HUES48 (cell line): ENCODE results near the gene CRYGB.

ENCODE experiments used
- H3K27ac ChIP-seq: one replicate; pipeline ENCODE4 v1.7.0; 2013; ENCODE audit warnings: low read depth, low read length, inconsistent platforms
- H3K27me3 ChIP-seq: 2 replicates; pipeline ENCODE4 v1.6.1; 2013; ENCODE audit warnings: mild to moderate bottlenecking, low read length; ENCODE audit not compliant: control insufficient read depth, insufficient read depth
- H3K36me3 ChIP-seq: 2 replicates; pipeline ENCODE4 v1.6.1; 2013; ENCODE audit warnings: low read length; ENCODE audit not compliant: control insufficient read depth, insufficient read depth
- H3K4me1 ChIP-seq: 2 replicates; pipeline ENCODE4 v1.6.1; 2013; ENCODE audit warnings: mild to moderate bottlenecking, low read length; ENCODE audit not compliant: control insufficient read depth, insufficient read depth
- H3K4me3 ChIP-seq: 2 replicates; pipeline ENCODE4 v1.5.1; 2013; ENCODE audit warnings: mild to moderate bottlenecking, low read depth, low read length
- H3K9ac ChIP-seq: 2 replicates; pipeline ENCODE4 v1.6.1; 2013; ENCODE audit warnings: mild to moderate bottlenecking, low read depth, low read length, moderate library complexity
- H3K9me3 ChIP-seq: 2 replicates; pipeline ENCODE4 v1.6.1; 2013; ENCODE audit warnings: low read length; ENCODE audit not compliant: control insufficient read depth, insufficient read depth

Gene CRYGB

GRCh38 chr2:208179028-208179609 is 33.2 kb upstream of the CRYGB start:
- Histone ChIP-seq H3K9me3 (no peaks in the 10 kb centered on the region), H3K36me3 (no peaks in the 10 kb centered on the region), H3K4me1 (peaks cover 13% of the 10 kb centered on the region), H3K4me3 (no peak overlapping the region), H3K9ac (no peak overlapping the region), H3K27me3 (no peaks in the 10 kb centered on the region), H3K27ac (no peak overlapping the region)

GRCh38 chr2:208175840-208176153 is 29.8 kb upstream of the CRYGB start:
- Histone ChIP-seq H3K27me3 (no peaks in the 10 kb centered on the region), H3K9ac (no peak overlapping the region), H3K36me3 (no peaks in the 10 kb centered on the region), H3K4me1 (peaks cover 3% of the 10 kb centered on the region; the same call in 1 of the 2 replicates), H3K27ac (no peak overlapping the region), H3K9me3 (no peaks in the 10 kb centered on the region), H3K4me3 (no peak overlapping the region)

GRCh38 chr2:208175069-208175839 is 29.3 kb upstream of the CRYGB start:
- Histone ChIP-seq H3K27ac (no peak overlapping the region), H3K4me1 (peaks cover 3% of the 10 kb centered on the region; the same call in 1 of the 2 replicates), H3K9me3 (no peaks in the 10 kb centered on the region), H3K36me3 (no peaks in the 10 kb centered on the region), H3K9ac (no peak overlapping the region), H3K4me3 (no peak overlapping the region), H3K27me3 (no peaks in the 10 kb centered on the region)

- H3K9me3 ChIP-seq = no peaks in the 10 kb centered on the region
- H3K27ac ChIP-seq = no peak overlapping the region
- H3K9ac ChIP-seq = no peak overlapping the region
- H3K36me3 ChIP-seq = no peaks in the 10 kb centered on the region
- no peak overlapping the region for H3K4me3 ChIP-seq
- H3K27me3 ChIP-seq = no peaks in the 10 kb centered on the region
- H3K4me1 ChIP-seq = peaks cover under 1% of the 10 kb centered on the region; the same call in 1 of the 2 replicates
These were observed 28.2 kb upstream of the CRYGB start for GRCh38 chr2:208174144-208174543.

GRCh38 chr2:208172125-208172524 is 26.2 kb upstream of the CRYGB start:
- no peaks in the 10 kb centered on the region for H3K4me1 ChIP-seq
- no peak overlapping the region for H3K9ac ChIP-seq
- H3K36me3 ChIP-seq = no peaks in the 10 kb centered on the region
- no peaks in the 10 kb centered on the region for H3K9me3 ChIP-seq
- no peak overlapping the region for H3K4me3 ChIP-seq
- H3K27ac ChIP-seq = no peak overlapping the region
- H3K27me3 ChIP-seq = no peaks in the 10 kb centered on the region

GRCh38 chr2:208164951-208165755 is 19.2 kb upstream of the CRYGB start:
- H3K27me3 ChIP-seq = no peaks in the 10 kb centered on the region
- H3K9me3 ChIP-seq = no peaks in the 10 kb centered on the region
- no peak overlapping the region for H3K4me3 ChIP-seq
- H3K36me3 ChIP-seq = no peaks in the 10 kb centered on the region
- H3K27ac ChIP-seq = no peak overlapping the region
- H3K4me1 ChIP-seq = 0 out of 2 replicates have a peak, but pooled peaks cover 5% of the 10 kb centered on the region
- no peak overlapping the region for H3K9ac ChIP-seq

- Histone ChIP-seq H3K4me3 (no peak within 1 kb of the TSS), H3K36me3 (no peaks in the 10 kb centered on the region), H3K9ac (no peak within 1 kb of the TSS), H3K27ac (no peak within 1 kb of the TSS), H3K9me3 (no peaks in the 10 kb centered on the region), H3K27me3 (no peaks in the 10 kb centered on the region), H3K4me1 (0 out of 2 replicates have a peak, but pooled peaks cover 5% of the 10 kb centered on the region)
These were observed 17.5 kb upstream of the CRYGB start, which contains the start of gene CRYGA for GRCh38 chr2:208163489-208163888. CRYGA (minus strand) TSS chr2:208163589; CDS start chr2:208163556, 33 bp downstream.

- no peaks in the 10 kb centered on the region for H3K9me3 ChIP-seq
These were observed 10.5 kb upstream of the CRYGB start for GRCh38 chr2:208156439-208156838.

GRCh38 chr2:208153156-208153555 is 7.2 kb upstream of the CRYGB start:
- Histone ChIP-seq H3K4me1 (no peaks in the 10 kb centered on the region), H3K4me3 (no peak overlapping the region), H3K27ac (no peak overlapping the region), H3K27me3 (no peaks in the 10 kb centered on the region), H3K36me3 (no peaks in the 10 kb centered on the region), H3K9ac (no peak overlapping the region), H3K9me3 (no peaks in the 10 kb centered on the region)

More at GRCh38 chr2:208156439-208156838, 10.5 kb upstream of the CRYGB start:
- H3K27me3 ChIP-seq = no peaks in the 10 kb centered on the region
- H3K9ac ChIP-seq = no peak overlapping the region
- no peaks in the 10 kb centered on the region for H3K36me3 ChIP-seq
- H3K4me1 ChIP-seq = no peaks in the 10 kb centered on the region
- no peak overlapping the region for H3K27ac ChIP-seq
- H3K4me3 ChIP-seq = no peak overlapping the region

GRCh38 chr2:208150956-208151355 is 5.0 kb upstream of the CRYGB start:
- H3K9ac ChIP-seq = no peak overlapping the region
- H3K4me3 ChIP-seq = no peak overlapping the region
- no peaks in the 10 kb centered on the region for H3K27me3 ChIP-seq
- no peaks in the 10 kb centered on the region for H3K36me3 ChIP-seq
- no peaks in the 10 kb centered on the region for H3K4me1 ChIP-seq
- no peaks in the 10 kb centered on the region for H3K9me3 ChIP-seq
- no peak overlapping the region for H3K27ac ChIP-seq

- H3K9me3 ChIP-seq = no peaks in the 10 kb centered on the region
- H3K27me3 ChIP-seq = no peaks in the 10 kb centered on the region
- H3K9ac ChIP-seq = no peak overlapping the region
- no peak overlapping the region for H3K4me3 ChIP-seq
- no peaks in the 10 kb centered on the region for H3K4me1 ChIP-seq
- no peaks in the 10 kb centered on the region for H3K36me3 ChIP-seq
- no peak overlapping the region for H3K27ac ChIP-seq
These were observed 4.1 kb upstream of the CRYGB start for GRCh38 chr2:208150094-208150493.
